ENCODE measurements around the gene LDLRAD2. TPM values are rescaled to one million over a fixed set of nuclear protein-coding genes. Genes with fewer than 3 reads are reported as not detected.
A peak's percentile ranks its signal among the peaks of the same experiment; 100 is the strongest.
"Not testable (repeated sequence)": the region's sequence is repeated elsewhere in the genome, so short reads cannot be mapped to it uniquely, and the experiment has no call there.

Gene LDLRAD2
- total RNA-seq, 1 donor from 2014 or later = 0.19 TPM

DNA sequence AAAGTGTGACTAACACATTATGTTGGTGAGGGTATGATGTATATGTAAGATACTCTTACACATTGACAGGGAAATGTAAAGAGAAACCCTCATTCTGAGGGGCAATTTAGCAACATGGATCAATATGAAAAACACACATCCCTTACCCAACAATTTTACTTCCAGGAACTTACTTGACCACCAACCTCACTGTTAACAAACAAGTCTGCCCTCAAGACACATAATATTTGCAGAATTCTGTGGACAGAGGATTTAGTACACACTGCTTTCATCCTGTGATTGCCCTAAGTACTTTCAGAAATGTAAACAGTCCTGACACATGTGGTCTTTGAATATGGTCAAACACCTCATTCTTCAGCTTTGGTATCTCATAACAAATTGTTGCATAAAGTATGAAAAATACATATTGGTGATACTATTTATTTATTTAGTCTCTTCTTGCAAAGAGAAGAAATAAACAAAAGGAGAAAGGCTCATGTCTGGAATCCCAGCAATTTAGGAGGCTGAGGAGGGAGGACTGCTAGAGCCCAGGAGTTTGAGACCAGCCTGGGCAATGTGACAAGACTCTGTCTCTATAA lies 36.0 kb upstream of the LDLRAD2 start:
- Mint-ChIP-seq H3K9me3 (no peaks in the 10 kb centered on the region), H3K27ac (no peak overlapping the region), H3K4me3 (no peak overlapping the region), H3K36me3 (peaks cover 15% of the 10 kb centered on the region), H3K27me3 (no peaks in the 10 kb centered on the region), H3K4me1 (ENCODE audit: unreplicated experiment) (peaks cover 21% of the 10 kb centered on the region)
- DNase-seq (ENCODE audit: extremely low spot score, unreplicated experiment) = no peak
- TF ChIP-seq CTCF (conservative IDR thresholded peaks at IDR 0.05) = no peak

DNA sequence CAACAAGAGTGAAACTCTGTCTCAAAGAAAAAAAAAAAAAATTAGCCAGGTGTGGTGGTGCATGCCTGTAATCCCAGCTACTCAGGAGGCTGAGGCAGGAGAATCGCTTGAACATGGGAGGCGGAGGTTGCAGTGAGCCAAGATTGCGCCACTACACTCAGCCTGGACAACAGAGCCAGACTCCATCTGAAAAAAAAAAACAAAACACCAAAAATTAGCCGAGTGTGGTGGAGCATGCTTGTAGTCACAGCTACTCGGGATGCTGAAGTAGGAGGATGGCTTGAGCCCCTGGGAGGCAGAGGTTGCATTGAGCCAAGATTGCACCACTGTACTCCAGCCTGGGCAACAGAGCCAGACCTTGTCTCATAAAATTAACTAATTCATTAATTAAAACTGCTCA lies 35.1 kb upstream of the LDLRAD2 start:
- H3K27ac Mint-ChIP-seq; DNase-seq (ENCODE audit: extremely low spot score, unreplicated experiment); H3K4me3 Mint-ChIP-seq; H3K9me3 Mint-ChIP-seq; H3K27me3 Mint-ChIP-seq: not testable (repeated sequence)
- H3K4me1 Mint-ChIP-seq (ENCODE audit: unreplicated experiment) = peaks cover 21% of the 10 kb centered on the region
- peaks cover 15% of the 10 kb centered on the region for H3K36me3 Mint-ChIP-seq

DNA sequence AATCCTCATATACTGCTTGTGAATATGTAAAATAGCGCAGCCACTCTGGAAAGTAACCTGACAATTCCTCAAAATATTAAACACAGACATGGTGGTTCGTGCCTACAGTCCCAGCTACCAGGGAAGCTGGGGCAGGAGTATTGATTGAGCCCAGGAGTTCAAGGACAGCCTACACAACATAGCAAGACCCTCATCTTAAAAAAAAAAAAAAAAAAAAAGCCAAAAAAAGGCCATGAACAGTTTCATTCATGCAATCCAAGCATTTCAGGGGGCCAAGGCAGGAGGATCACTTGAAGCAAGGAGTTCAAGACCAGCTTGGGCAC lies 33.7 kb upstream of the LDLRAD2 start:
- Mint-ChIP-seq H3K4me3 (no peak overlapping the region), H3K27me3 (no peaks in the 10 kb centered on the region), H3K27ac (peak overlapping the region; percentile 79), H3K9me3 (no peaks in the 10 kb centered on the region), H3K36me3 (peaks cover 15% of the 10 kb centered on the region), H3K4me1 (ENCODE audit: unreplicated experiment) (peaks cover 21% of the 10 kb centered on the region)
- no peak for TF ChIP-seq CTCF (conservative IDR thresholded peaks at IDR 0.05)
- DNase-seq (ENCODE audit: extremely low spot score, unreplicated experiment) = no peak

DNA sequence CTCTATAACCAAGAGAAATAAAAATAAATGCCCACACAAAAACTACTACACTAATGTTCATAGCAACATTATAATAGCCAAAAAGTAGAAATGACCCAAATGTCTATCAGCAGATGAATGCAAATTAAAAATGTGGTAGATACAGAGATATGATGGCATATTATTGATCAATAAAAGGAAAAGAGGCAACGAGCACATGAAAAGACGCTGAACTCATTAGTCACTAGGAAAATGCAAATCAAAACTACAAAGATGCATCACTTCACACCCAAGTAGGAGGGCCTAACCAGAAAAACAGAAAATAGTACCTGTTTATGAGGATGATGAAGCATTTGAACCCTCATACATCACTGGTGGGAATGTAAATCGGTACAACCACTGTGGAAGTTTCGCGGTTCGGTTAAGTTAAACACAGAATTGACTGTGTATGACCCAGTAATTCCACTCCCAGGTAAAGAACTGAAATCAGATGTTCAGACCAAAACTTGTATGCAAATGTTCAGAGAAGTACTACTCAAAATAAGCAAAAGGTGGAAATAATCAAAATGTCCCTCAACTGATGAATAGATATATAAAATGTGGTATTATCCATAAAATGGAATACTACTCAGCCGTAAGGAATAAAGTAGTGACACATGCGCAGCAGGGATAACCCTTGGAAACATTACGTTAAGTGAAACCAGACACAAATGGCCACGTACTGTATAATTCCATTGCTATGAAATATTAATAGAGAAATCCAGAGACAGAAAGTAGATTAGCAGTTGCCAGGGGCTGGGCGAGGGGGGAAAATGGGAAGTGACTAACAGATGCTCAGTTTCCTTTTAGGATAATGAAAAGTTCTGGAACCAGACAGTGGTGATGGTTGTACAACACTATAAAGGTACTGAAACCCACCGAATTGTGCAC lies 32.2 kb upstream of the LDLRAD2 start:
- TF ChIP-seq CTCF (conservative IDR thresholded peaks at IDR 0.05) = no peak

DNA sequence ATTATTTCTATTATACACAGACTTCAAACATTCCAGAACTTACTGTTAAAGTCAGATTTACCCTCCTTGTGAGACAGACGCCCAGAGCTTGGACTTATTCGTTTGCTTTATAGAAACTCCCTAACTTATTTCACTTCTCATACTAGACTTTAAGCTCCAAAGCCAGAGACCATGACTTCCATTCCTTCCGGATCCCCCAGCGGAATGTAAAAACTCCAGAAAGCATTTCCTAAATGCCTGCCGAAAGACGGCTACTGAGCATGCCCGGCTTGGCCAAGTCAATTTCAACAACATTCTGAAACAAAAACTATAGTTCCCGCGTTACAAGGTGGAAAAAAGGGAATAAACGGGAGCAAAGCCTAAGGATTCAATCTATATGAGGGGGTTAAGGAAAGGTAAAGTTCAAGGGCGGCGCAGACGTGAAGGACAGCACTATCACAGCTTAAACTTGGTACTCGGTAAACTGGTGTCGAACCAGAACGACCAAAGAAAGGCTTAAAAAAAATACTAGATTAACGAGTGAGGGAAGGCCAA lies 30.2 kb upstream of the LDLRAD2 start:
- H3K4me3 Mint-ChIP-seq = peak overlapping the region; percentile 93
- peak overlapping the region; percentile 100 for H3K27ac Mint-ChIP-seq
- H3K27me3 Mint-ChIP-seq = no peaks in the 10 kb centered on the region
- no peak for DNase-seq (ENCODE audit: extremely low spot score, unreplicated experiment)
- H3K36me3 Mint-ChIP-seq = peaks cover 15% of the 10 kb centered on the region
- no peaks in the 10 kb centered on the region for H3K9me3 Mint-ChIP-seq
- no peak for TF ChIP-seq CTCF (conservative IDR thresholded peaks at IDR 0.05)
- peaks cover 17% of the 10 kb centered on the region for H3K4me1 Mint-ChIP-seq (ENCODE audit: unreplicated experiment)

More for the DNA sequence above, 32.2 kb upstream of the LDLRAD2 start:
- Mint-ChIP-seq H3K9me3 (no peaks in the 10 kb centered on the region), H3K4me3 (peak overlapping the region; percentile 79), H3K27me3 (no peaks in the 10 kb centered on the region), H3K36me3 (peaks cover 15% of the 10 kb centered on the region), H3K27ac (peak overlapping the region; percentile 75), H3K4me1 (ENCODE audit: unreplicated experiment) (peaks cover 27% of the 10 kb centered on the region)
- DNase-seq (ENCODE audit: extremely low spot score, unreplicated experiment) = no peak

DNA sequence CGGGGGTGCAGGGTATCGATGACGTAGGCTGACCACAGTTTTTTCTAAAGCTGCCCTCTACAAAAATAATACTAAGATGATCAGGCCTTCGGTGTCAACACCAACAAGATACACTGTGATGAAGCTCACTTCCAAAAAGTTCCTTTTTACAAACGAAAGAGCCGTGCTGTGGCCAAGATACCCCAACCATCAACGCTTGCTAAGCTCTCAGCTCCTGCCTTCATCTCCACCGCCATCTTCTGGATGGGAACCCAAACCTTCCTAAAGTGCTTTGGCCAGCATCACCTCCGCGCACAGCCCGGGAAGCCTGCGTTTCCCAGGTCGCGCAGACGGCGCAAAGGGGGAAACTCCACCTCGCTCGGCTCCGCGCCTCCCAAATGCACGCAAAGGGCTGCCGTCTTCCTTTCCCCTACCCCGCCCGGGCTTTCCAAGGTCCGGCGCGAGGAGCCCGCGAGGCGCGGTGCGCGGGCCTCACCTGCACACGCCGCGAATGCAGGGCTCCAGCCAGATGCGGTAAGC lies 29.7 kb upstream of the LDLRAD2 start:
- TF ChIP-seq CTCF (conservative IDR thresholded peaks at IDR 0.05) = no peak

More for the DNA sequence above, 29.7 kb upstream of the LDLRAD2 start:
- Mint-ChIP-seq H3K9me3 (no peaks in the 10 kb centered on the region), H3K36me3 (peaks cover 15% of the 10 kb centered on the region), H3K4me1 (ENCODE audit: unreplicated experiment) (peaks cover 17% of the 10 kb centered on the region), H3K27me3 (no peaks in the 10 kb centered on the region), H3K4me3 (peak overlapping the region; percentile 93), H3K27ac (peak overlapping the region; percentile 100)
- DNase-seq (ENCODE audit: extremely low spot score, unreplicated experiment) = no peak

Measured in type B pancreatic cell (in vitro differentiated cells).